NB4 (cell line): Measurements from ENCODE around the gene TAF4.

ENCODE experiments used
- DNase-seq: peaks from one replicate; pipeline ENCODE4 v3.0.0; 2010; ENCODE audit warnings: low read depth
- H3K4me3 ChIP-seq: one replicate; pipeline ENCODE4 v1.5.1; 2011; ENCODE audit warnings: mild to moderate bottlenecking, low read depth, low read length, moderate library complexity
- CTCF ChIP-seq: IDR thresholded peaks from one replicate; pipeline ENCODE4 v1.5.1; 2012; ENCODE audit warnings: low read depth, low read length
- MAX ChIP-seq: IDR thresholded peaks from 2 replicates; pipeline ENCODE4 v1.6.1; 2011; ENCODE audit warnings: low read depth, low read length
- MYC ChIP-seq: IDR thresholded peaks from 2 replicates; pipeline ENCODE4 v1.6.1; 2011; ENCODE audit warnings: low read depth, low read length
- POLR2A ChIP-seq: IDR thresholded peaks from 2 replicates; pipeline ENCODE4 v1.6.1; 2011; ENCODE audit warnings: mild to moderate bottlenecking; ENCODE audit not compliant: insufficient read length; ENCODE audit errors: extremely low read depth

TAF4 gene

GRCh38 chr20:61929971-61930666 is 135.6 kb downstream of the TAF4 start:
- no peak overlapping the region for H3K4me3 ChIP-seq
- TF ChIP-seq MYC (no peak), CTCF (no peak), POLR2A (no peak)
- no peak for DNase-seq

GRCh38 chr20:61929561-61929960 is 136.1 kb downstream of the TAF4 start:
- no peak for TF ChIP-seq CTCF
- no peak for TF ChIP-seq MAX
- no peak for TF ChIP-seq POLR2A
- TF ChIP-seq MYC, result no peak
- no peak for DNase-seq
- H3K4me3 ChIP-seq, result no peak overlapping the region

- no peak for DNase-seq
- TF ChIP-seq POLR2A (no peak), MAX (no peak), MYC (no peak), CTCF (no peak)
These were observed 137.7 kb downstream of the TAF4 start for GRCh38 chr20:61927826-61928541.

GRCh38 chr20:61927193-61927825 is 138.4 kb downstream of the TAF4 start:
- TF ChIP-seq POLR2A, result no peak
- TF ChIP-seq MYC, result no peak
- no peak for TF ChIP-seq CTCF
- TF ChIP-seq MAX, result no peak
- H3K4me3 ChIP-seq, result no peak overlapping the region
- DNase-seq, result no peak

More at GRCh38 chr20:61927826-61928541, 137.7 kb downstream of the TAF4 start:
- H3K4me3 ChIP-seq, result no peak overlapping the region

GRCh38 chr20:61926796-61927192 is 138.9 kb downstream of the TAF4 start:
- no peak for TF ChIP-seq MAX
- TF ChIP-seq POLR2A, result no peak
- TF ChIP-seq CTCF, result no peak
- TF ChIP-seq MYC, result no peak

More at GRCh38 chr20:61926796-61927192, 138.9 kb downstream of the TAF4 start:
- no peak overlapping the region for H3K4me3 ChIP-seq
- DNase-seq, result no peak
